Duodenal mucosa (tissue), 2 donors: ENCODE data around the gene SPIN1.
"Not testable (repeated sequence)": the region's sequence is repeated elsewhere in the genome, so short reads cannot be mapped to it uniquely, and the experiment has no call there.

Source experiments
- H3K27ac ChIP-seq: one replicate; pipeline ENCODE4 v1.7.0; 2013; ENCODE audit warnings: low read depth, low read length
- H3K27me3 ChIP-seq, 2 donors: one replicate each; pipeline ENCODE4 v1.7.0; 2013; ENCODE audit warnings: low read length in 2 of 2, control low read depth in 1 of 2; ENCODE audit not compliant: insufficient read depth in 2 of 2, control insufficient read depth in 1 of 2
- H3K36me3 ChIP-seq, 2 donors: one replicate each; pipeline ENCODE4 v1.7.0; 2013; ENCODE audit warnings: low read length in 2 of 2, control low read depth in 1 of 2; ENCODE audit not compliant: insufficient read depth in 2 of 2, control insufficient read depth in 1 of 2
- H3K4me1 ChIP-seq, 2 donors: one replicate each; pipeline ENCODE4 v1.7.0; 2013; ENCODE audit warnings: low read length in 2 of 2, control low read depth in 1 of 2; ENCODE audit not compliant: insufficient read depth in 2 of 2, control insufficient read depth in 1 of 2
- H3K4me3 ChIP-seq, 2 donors: one replicate each; pipeline ENCODE4 v1.7.0; 2013; ENCODE audit warnings: low read length in 2 of 2, low read depth in 1 of 2
- H3K9ac ChIP-seq, 2 donors: one replicate each; pipeline ENCODE4 v1.7.0; 2013; ENCODE audit warnings: low read length in 2 of 2, low read depth in 1 of 2
- H3K9me3 ChIP-seq, 2 donors: one replicate each; pipeline ENCODE4 v1.7.0; 2013; ENCODE audit warnings: low read length in 2 of 2, control low read depth in 1 of 2; ENCODE audit not compliant: control insufficient read depth in 1 of 2

Gene SPIN1

GRCh38 chr9:88388203-88388885, at the start of gene SPIN1:
Gene SPIN1, plus strand, starts transcription at chr9:88388444. Its CDS starts 38,096 bp downstream, at chr9:88426540.
- no peaks in the 10 kb centered on the region for H3K27me3 ChIP-seq
- H3K9me3 ChIP-seq = no peaks in the 10 kb centered on the region
- H3K36me3 ChIP-seq = no peaks in the 10 kb centered on the region
- peaks cover 23 to 26% of the 10 kb centered on the region in 2 donors for H3K4me1 ChIP-seq
- peak within 1 kb of the TSS; percentile 80 to 95 for H3K9ac ChIP-seq
- H3K27ac ChIP-seq = peak within 1 kb of the TSS; percentile 90
- peak within 1 kb of the TSS; percentile 93 to 97 for H3K4me3 ChIP-seq

DNA sequence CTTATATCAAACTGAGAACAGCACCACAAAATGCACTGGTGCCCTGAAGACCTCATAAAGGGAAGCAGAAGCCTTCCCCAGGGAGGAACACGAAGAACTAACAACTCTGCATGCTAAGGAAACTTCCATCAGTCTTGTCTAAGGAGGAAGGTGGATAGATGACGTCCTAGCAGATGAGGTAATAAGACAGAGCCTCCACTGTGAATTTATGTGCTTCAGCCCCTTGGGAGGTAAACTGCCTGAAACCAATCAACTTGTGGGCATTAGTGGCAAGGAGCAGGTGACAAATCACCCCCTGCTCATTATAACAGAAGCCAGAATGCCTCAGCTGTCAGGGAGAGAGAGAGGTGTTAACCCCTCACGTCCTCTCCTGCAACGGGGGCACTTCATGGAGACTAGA, 48.9 kb upstream of the SPIN1 start:
- Histone ChIP-seq H3K9ac (no peak overlapping the region), H3K4me3 (no peak overlapping the region), H3K4me1 (no peaks in the 10 kb centered on the region), H3K9me3 (no peaks in the 10 kb centered on the region), H3K36me3 (no peaks in the 10 kb centered on the region), H3K27me3 (no peaks in the 10 kb centered on the region), H3K27ac (no peak overlapping the region)

GRCh38 chr9:88342246-88342645, 46.0 kb upstream of the SPIN1 start:
- no peak overlapping the region for H3K9ac ChIP-seq
- H3K4me1 ChIP-seq = no peaks in the 10 kb centered on the region
- H3K36me3 ChIP-seq = no peaks in the 10 kb centered on the region

DNA sequence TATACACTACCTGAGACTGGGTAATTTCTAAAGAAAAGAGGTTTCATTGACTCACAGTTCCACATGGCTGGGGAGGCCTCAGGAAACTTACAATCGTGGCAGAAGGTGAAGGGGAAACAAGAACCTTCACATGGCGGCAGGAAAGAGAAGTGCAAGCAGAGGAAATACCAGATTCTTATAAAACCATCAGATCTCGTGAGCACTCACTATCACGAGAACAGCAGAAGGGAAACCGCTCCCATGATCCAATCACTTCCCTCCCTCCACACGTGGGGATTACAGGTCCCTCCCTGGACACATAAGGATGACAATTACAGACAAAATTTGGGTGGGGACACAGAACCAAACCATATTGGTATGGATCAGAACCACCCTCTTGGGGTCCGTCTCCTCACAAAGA, 44.2 kb upstream of the SPIN1 start:
- Histone ChIP-seq H3K36me3 (no peaks in the 10 kb centered on the region), H3K27me3 (no peaks in the 10 kb centered on the region), H3K9ac (no peak overlapping the region), H3K9me3 (no peaks in the 10 kb centered on the region), H3K27ac (no peak overlapping the region), H3K4me3 (no peak overlapping the region), H3K4me1 (no peaks in the 10 kb centered on the region)

More at GRCh38 chr9:88342246-88342645, 46.0 kb upstream of the SPIN1 start:
- Histone ChIP-seq H3K4me3 (no peak overlapping the region), H3K27me3 (no peaks in the 10 kb centered on the region), H3K9me3 (no peaks in the 10 kb centered on the region), H3K27ac (no peak overlapping the region)

DNA sequence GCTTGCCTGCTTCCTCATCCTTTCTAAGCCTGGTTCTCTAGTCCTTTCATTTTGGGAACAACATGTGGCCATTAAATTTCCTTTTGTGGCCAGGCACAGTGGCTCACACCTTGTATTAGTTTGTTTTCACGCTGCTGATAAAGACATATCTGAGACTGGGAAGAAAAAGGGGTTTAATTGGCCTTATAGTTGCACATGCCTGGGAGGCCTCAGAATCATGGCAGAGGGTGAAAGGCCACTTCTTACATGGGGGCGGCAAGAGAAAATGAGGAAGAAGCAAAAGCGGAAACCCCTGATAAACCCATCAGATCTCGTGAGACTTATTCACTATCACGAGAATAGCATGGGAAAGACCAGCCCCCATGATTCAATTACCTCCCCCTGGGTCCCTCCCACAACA, 37.9 kb upstream of the SPIN1 start:
- not testable (repeated sequence) for H3K9ac ChIP-seq, H3K27ac ChIP-seq, H3K9me3 ChIP-seq, H3K36me3 ChIP-seq, H3K4me3 ChIP-seq, H3K27me3 ChIP-seq, H3K4me1 ChIP-seq

GRCh38 chr9:88355166-88355565, 33.1 kb upstream of the SPIN1 start:
- H3K4me1 ChIP-seq = no peaks in the 10 kb centered on the region
- H3K9me3 ChIP-seq = peaks cover 3 to 6% of the 10 kb centered on the region in 2 donors
- no peak overlapping the region for H3K9ac ChIP-seq
- no peak overlapping the region for H3K27ac ChIP-seq
- no peaks in the 10 kb centered on the region for H3K36me3 ChIP-seq
- H3K27me3 ChIP-seq = no peaks in the 10 kb centered on the region
- no peak overlapping the region for H3K4me3 ChIP-seq

- not testable (repeated sequence) for H3K4me1 ChIP-seq, H3K27me3 ChIP-seq, H3K36me3 ChIP-seq, H3K9me3 ChIP-seq, H3K4me3 ChIP-seq, H3K9ac ChIP-seq, H3K27ac ChIP-seq
These were observed 31.0 kb upstream of the SPIN1 start for GRCh38 chr9:88357250-88357649.

GRCh38 chr9:88358723-88359122, 29.5 kb upstream of the SPIN1 start:
- no peak overlapping the region for H3K27ac ChIP-seq
- no peaks in the 10 kb centered on the region for H3K36me3 ChIP-seq
- H3K9ac ChIP-seq = no peak overlapping the region
- peaks cover 3 to 6% of the 10 kb centered on the region in 2 donors for H3K9me3 ChIP-seq
- H3K27me3 ChIP-seq = no peaks in the 10 kb centered on the region
- H3K4me1 ChIP-seq = no peaks in the 10 kb centered on the region
- H3K4me3 ChIP-seq = no peak overlapping the region

- Histone ChIP-seq H3K4me3 (no peak overlapping the region), H3K27ac (no peak overlapping the region), H3K9me3 (no peaks in the 10 kb centered on the region), H3K36me3 (no peaks in the 10 kb centered on the region), H3K9ac (no peak overlapping the region), H3K27me3 (no peaks in the 10 kb centered on the region), H3K4me1 (no peaks in the 10 kb centered on the region)
These were observed 28.3 kb upstream of the SPIN1 start for GRCh38 chr9:88359974-88360373.

- Histone ChIP-seq H3K27ac (no peak overlapping the region), H3K9ac (no peak overlapping the region), H3K4me1 (no peaks in the 10 kb centered on the region), H3K4me3 (no peak overlapping the region), H3K9me3 (no peaks in the 10 kb centered on the region), H3K27me3 (no peaks in the 10 kb centered on the region), H3K36me3 (no peaks in the 10 kb centered on the region)
These were observed 25.6 kb upstream of the SPIN1 start for GRCh38 chr9:88362681-88363080.
